ENCODE results near the gene NR2F1. TPM values are rescaled to one million over a fixed set of nuclear protein-coding genes. Genes with fewer than 3 reads are reported as not detected.

The NR2F1 gene
- total RNA-seq, 1 experiment from 2014 or later: 51.2 TPM

- TF ChIP-seq, protein P1, sequence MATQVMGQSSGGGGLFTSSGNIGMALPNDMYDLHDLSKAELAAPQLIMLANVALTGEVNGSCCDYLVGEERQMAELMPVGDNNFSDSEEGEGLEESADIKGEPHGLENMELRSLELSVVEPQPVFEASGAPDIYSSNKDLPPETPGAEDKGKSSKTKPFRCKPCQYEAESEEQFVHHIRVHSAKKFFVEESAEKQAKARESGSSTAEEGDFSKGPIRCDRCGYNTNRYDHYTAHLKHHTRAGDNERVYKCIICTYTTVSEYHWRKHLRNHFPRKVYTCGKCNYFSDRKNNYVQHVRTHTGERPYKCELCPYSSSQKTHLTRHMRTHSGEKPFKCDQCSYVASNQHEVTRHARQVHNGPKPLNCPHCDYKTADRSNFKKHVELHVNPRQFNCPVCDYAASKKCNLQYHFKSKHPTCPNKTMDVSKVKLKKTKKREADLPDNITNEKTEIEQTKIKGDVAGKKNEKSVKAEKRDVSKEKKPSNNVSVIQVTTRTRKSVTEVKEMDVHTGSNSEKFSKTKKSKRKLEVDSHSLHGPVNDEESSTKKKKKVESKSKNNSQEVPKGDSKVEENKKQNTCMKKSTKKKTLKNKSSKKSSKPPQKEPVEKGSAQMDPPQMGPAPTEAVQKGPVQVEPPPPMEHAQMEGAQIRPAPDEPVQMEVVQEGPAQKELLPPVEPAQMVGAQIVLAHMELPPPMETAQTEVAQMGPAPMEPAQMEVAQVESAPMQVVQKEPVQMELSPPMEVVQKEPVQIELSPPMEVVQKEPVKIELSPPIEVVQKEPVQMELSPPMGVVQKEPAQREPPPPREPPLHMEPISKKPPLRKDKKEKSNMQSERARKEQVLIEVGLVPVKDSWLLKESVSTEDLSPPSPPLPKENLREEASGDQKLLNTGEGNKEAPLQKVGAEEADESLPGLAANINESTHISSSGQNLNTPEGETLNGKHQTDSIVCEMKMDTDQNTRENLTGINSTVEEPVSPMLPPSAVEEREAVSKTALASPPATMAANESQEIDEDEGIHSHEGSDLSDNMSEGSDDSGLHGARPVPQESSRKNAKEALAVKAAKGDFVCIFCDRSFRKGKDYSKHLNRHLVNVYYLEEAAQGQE (IDR thresholded peaks at IDR 0.05; ENCODE audit: low read depth): no peak
- TF ChIP-seq RAD21 (IDR thresholded peaks at IDR 0.05; ENCODE audit: low read depth) (peak; percentile 50), SIN3A (IDR thresholded peaks at IDR 0.05; ENCODE audit: low read depth) (0 out of 2 replicates have a peak, but pooled peaks have one; percentile 45), SP1 (IDR thresholded peaks at IDR 0.05; ENCODE audit: low read depth) (peak; percentile 53)
Observed at GRCh38 chr5:93620487-93621326, 37.7 kb downstream of the NR2F1 start (continued).

- no TSS peak for BruUV-seq (replicated peaks)
- no peak overlapping the region for H2AFZ ChIP-seq (ENCODE audit: low read depth, low read length, poor library complexity, severe bottlenecking)
- H3K27ac ChIP-seq (ENCODE audit: low read depth, low read length): no peak overlapping the region
- no peaks in the 10 kb centered on the region for H3K79me2 ChIP-seq (ENCODE audit: insufficient read depth, low read length)
- no peaks in the 10 kb centered on the region for H3K36me3 ChIP-seq (ENCODE audit: control insufficient read depth in 1 of 2, insufficient read depth in 2 of 2, low read length in 2 of 2)
- peak overlapping the region in 1 of 2 experiments; percentile 67; a peak in 1 of 4 replicates for H3K4me3 ChIP-seq (replicated peaks in 1 of 2; ENCODE audit: low read depth in 1 of 2, low read length in 2 of 2)
- ATAC-seq (no peak), DNase-seq (ENCODE audit: low read depth, low spot score) (no peak)
- no peaks in the 10 kb centered on the region for H4K20me1 ChIP-seq (ENCODE audit: insufficient read depth)
- peak overlapping the region; percentile 97 for H3K4me2 ChIP-seq (ENCODE audit: low read length)
- no peaks in the 10 kb centered on the region for H3K9me3 ChIP-seq (ENCODE audit: control insufficient read depth in 1 of 2, insufficient read depth in 1 of 2, low read depth in 1 of 2, low read length in 2 of 2)
- intact Hi-C loops (cut with micrococcal nuclease): no loop called here
- TF ChIP-seq CBX3 (IDR thresholded peaks at IDR 0.05; ENCODE audit: low read depth) (no peak), SP1 (IDR thresholded peaks at IDR 0.05; ENCODE audit: low read depth) (no peak), EGR1 (IDR thresholded peaks at IDR 0.05; ENCODE audit: low read depth) (no peak), SIN3A (IDR thresholded peaks at IDR 0.05; ENCODE audit: low read depth) (no peak), JUND (IDR thresholded peaks at IDR 0.05) (no peak), ZNF274 (IDR thresholded peaks at IDR 0.05; ENCODE audit: low read depth, low read length) (no peak)
- TF ChIP-seq, protein P1 (IDR thresholded peaks at IDR 0.05; ENCODE audit: low read depth): no peak
- H3K9ac ChIP-seq (ENCODE audit: low read length): no peak overlapping the region
- ChIA-PET RAD21 (ENCODE audit: low non-redundant PET in 1 of 2, low total read pairs in 2 of 2, uncharacterized antibody in 2 of 2, unreplicated experiment in 2 of 2) (no interaction called here), CTCF (interaction anchor here (1.0 to 1.6 kb wide), 2 partner anchors 180 to 278 kb away, joined by 3 to 10 read pairs; no protein-coding TSS in a partner anchor), POLR2A (no interaction called here)
- H3K4me1 ChIP-seq (ENCODE audit: control insufficient read depth in 1 of 2, insufficient read depth in 2 of 2, low read length in 2 of 2): peaks cover 0 to 12% of the 10 kb centered on the region in 2 experiments; a peak in 3 of 4 replicates
- H3K9me2 ChIP-seq (ENCODE audit: insufficient read depth): no peaks in the 10 kb centered on the region
- no peaks in the 10 kb centered on the region for H3K27me3 ChIP-seq (ENCODE audit: insufficient read depth, low read length)
Observed at GRCh38 chr5:93621327-93621798, 38.3 kb downstream of the NR2F1 start.

Measured in HCT116 (cell line).